ENCODE results near the gene TSPAN18. TPM values are rescaled to one million over a fixed set of nuclear protein-coding genes. Genes with fewer than 3 reads are reported as not detected.

The TSPAN18 gene
- total and polyA plus RNA-seq, 2 of the 8 experiments (the other 6 are each of a cell fraction or from before 2014, with no cell fraction given) = 5.2 to 10.2 TPM

DNA sequence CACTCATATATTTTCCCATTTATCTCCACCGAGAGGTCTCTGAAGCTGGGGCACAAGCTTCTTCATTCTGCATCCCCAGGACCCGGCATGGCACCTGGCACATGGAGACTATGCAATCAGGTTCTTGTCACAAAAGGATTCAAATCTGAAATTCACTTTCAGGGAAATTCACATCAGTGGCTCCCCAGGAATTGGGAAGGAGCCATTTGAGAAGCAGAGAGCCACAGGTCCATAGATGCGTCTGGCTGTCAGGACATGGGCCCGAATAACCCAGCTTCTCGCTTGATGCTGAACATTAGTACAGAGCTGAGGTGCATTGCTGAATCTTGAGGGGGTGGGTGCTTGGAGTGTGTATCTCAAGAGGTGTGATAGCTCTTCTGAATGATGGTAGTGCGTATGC is 82.5 kb downstream of the TSPAN18 start:
- H3K4ac ChIP-seq (replicated peaks; ENCODE audit: insufficient read length, low read depth, low read length) = no peak overlapping the region
- H3K9me3 ChIP-seq (ENCODE audit: insufficient read depth in 2 of 2, low read depth in 1 of 2, low read length in 1 of 2) = no peaks in the 10 kb centered on the region
- H3K56ac ChIP-seq (replicated peaks; ENCODE audit: insufficient read length, low read depth, low read length) = no peak overlapping the region
- H3K4me2 ChIP-seq (ENCODE audit: insufficient read depth in 1 of 2, low read depth in 2 of 2, low read length in 2 of 2) = no peak overlapping the region
- H2AFZ ChIP-seq (ENCODE audit: low read length) = no peak overlapping the region
- no peaks in the 10 kb centered on the region for H3K23me2 ChIP-seq (ENCODE audit: low read depth, low read length)
- H3K79me1 ChIP-seq (ENCODE audit: low read depth, low read length) = no peaks in the 10 kb centered on the region
- no peaks in the 10 kb centered on the region for H4K20me1 ChIP-seq (replicated peaks in 1 of 2; ENCODE audit: control insufficient read depth in 1 of 2, insufficient read depth in 2 of 2, low read length in 2 of 2)
- H3K9ac ChIP-seq (replicated peaks in 1 of 4; ENCODE audit: extremely low read depth in 1 of 4, low read depth in 3 of 4, low read length in 3 of 4) = no peak overlapping the region
- H4K8ac ChIP-seq (ENCODE audit: extremely low read depth, insufficient read depth, low read length) = no peak overlapping the region
- H2BK12ac ChIP-seq (ENCODE audit: low read depth, low read length) = no peak overlapping the region
- no peaks in the 10 kb centered on the region for H3K27me3 ChIP-seq (replicated peaks in 1 of 4; ENCODE audit: control insufficient read depth in 3 of 4, extremely low read depth in 1 of 4, insufficient read depth in 3 of 4, low read length in 3 of 4)
- no peak overlapping the region for H4K5ac ChIP-seq (ENCODE audit: insufficient read length, low read depth, low read length)
- no peak overlapping the region for H3K18ac ChIP-seq (ENCODE audit: extremely low read depth, low read length)
- H2BK20ac ChIP-seq (ENCODE audit: low read length) = no peak overlapping the region
- no peak overlapping the region for H3K4me3 ChIP-seq (ENCODE audit: extremely low read depth in 1 of 4, insufficient read depth in 2 of 4, low read depth in 3 of 4, low read length in 4 of 4)
- ChIA-PET CTCF (ENCODE audit: partially characterized antibody) (interaction anchor here (0.9 to 2.5 kb wide), 5 partner anchors 9 to 35 kb away, joined by 4 to 10 read pairs (median 5); no protein-coding TSS in a partner anchor), POLR2A (ENCODE audit: partially characterized antibody) (no interaction called here)
- H4K91ac ChIP-seq (replicated peaks; ENCODE audit: insufficient read length, low read length) = no peak overlapping the region
- 80% methylated on average over 6 of the region's 6 CpGs; no CpG with 5 or more reads in 1 of the 2 experiments for WGBS, 2 experiments (ENCODE audit: extremely low coverage in 1 of 2, insufficient coverage in 1 of 2, insufficient read length in 1 of 2, insufficient replicate concordance in 2 of 2, low coverage in 1 of 2, low lambda C conversion rate in 2 of 2, missing lambda C conversion rate in 1 of 2)
- H3K4me1 ChIP-seq (replicated peaks in 1 of 4; ENCODE audit: control insufficient read depth in 3 of 4, insufficient read depth in 4 of 4, low read length in 3 of 4) = peaks cover 0 to 12% (median 9%) of the 10 kb centered on the region in 4 experiments; a peak in 5 of 7 replicates
- H3K79me2 ChIP-seq (ENCODE audit: control insufficient read depth in 1 of 2, insufficient read depth in 2 of 2, low read length in 2 of 2) = no peaks in the 10 kb centered on the region
- H3K14ac ChIP-seq (ENCODE audit: insufficient read length) = no peak overlapping the region
- no peak for FAIRE-seq
- no peaks in the 10 kb centered on the region for H3K36me3 ChIP-seq (ENCODE audit: control insufficient read depth in 2 of 4, insufficient read depth in 4 of 4, low read length in 3 of 4)
- H2BK120ac ChIP-seq (replicated peaks; ENCODE audit: low read depth, low read length) = no peak overlapping the region
- no peak for DNase-seq (ENCODE audit: low read depth in 1 of 2, low spot score in 2 of 2)
- H3K27ac ChIP-seq (ENCODE audit: low read depth, low read length) = no peak overlapping the region
- no peak overlapping the region for H3K23ac ChIP-seq (ENCODE audit: insufficient read length)
- H2AK5ac ChIP-seq (ENCODE audit: low read depth, low read length) = no peak overlapping the region
- no peak overlapping the region for H2BK5ac ChIP-seq (ENCODE audit: low read depth, low read length)
- H2BK15ac ChIP-seq (ENCODE audit: low read length) = no peak overlapping the region
- TF ChIP-seq KDM4A (IDR thresholded peaks at IDR 0.05; ENCODE audit: low read depth, low read length, severe bottlenecking) = no peak
- TF ChIP-seq, protein P1, sequence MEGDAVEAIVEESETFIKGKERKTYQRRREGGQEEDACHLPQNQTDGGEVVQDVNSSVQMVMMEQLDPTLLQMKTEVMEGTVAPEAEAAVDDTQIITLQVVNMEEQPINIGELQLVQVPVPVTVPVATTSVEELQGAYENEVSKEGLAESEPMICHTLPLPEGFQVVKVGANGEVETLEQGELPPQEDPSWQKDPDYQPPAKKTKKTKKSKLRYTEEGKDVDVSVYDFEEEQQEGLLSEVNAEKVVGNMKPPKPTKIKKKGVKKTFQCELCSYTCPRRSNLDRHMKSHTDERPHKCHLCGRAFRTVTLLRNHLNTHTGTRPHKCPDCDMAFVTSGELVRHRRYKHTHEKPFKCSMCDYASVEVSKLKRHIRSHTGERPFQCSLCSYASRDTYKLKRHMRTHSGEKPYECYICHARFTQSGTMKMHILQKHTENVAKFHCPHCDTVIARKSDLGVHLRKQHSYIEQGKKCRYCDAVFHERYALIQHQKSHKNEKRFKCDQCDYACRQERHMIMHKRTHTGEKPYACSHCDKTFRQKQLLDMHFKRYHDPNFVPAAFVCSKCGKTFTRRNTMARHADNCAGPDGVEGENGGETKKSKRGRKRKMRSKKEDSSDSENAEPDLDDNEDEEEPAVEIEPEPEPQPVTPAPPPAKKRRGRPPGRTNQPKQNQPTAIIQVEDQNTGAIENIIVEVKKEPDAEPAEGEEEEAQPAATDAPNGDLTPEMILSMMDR (IDR thresholded peaks at IDR 0.05; ENCODE audit: control extremely low read depth in 1 of 3, insufficient read depth in 1 of 3, low read depth in 1 of 3, low read length in 3 of 3) = no peak
- no peak for TF ChIP-seq CHD1 (IDR thresholded peaks at IDR 0.05; ENCODE audit: low read depth, low read length)
- TF ChIP-seq RBBP5 (IDR thresholded peaks at IDR 0.05; ENCODE audit: borderline replicate concordance, low read depth, low read length) = no peak
- no peak for TF ChIP-seq TAF7 (optimal IDR thresholded peaks at IDR 0.05; ENCODE audit: borderline replicate concordance, low read depth, low read length)
- no peak for TF ChIP-seq PHF8 (conservative IDR thresholded peaks at IDR 0.05; ENCODE audit: low read depth, low read length)
- TF ChIP-seq MAFK (IDR thresholded peaks at IDR 0.05; ENCODE audit: low read depth, low read length) = no peak
- TF ChIP-seq CTBP2 (IDR thresholded peaks at IDR 0.05; ENCODE audit: borderline replicate concordance, insufficient read depth, insufficient read length, low read length) = no peak
- TF ChIP-seq, protein P2, sequence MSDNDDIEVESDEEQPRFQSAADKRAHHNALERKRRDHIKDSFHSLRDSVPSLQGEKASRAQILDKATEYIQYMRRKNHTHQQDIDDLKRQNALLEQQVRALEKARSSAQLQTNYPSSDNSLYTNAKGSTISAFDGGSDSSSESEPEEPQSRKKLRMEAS (IDR thresholded peaks at IDR 0.05) = no peak
- TF ChIP-seq SUZ12 (IDR thresholded peaks at IDR 0.05; ENCODE audit: low read length) = no peak
- no peak for TF ChIP-seq TEAD4 (IDR thresholded peaks at IDR 0.05; ENCODE audit: low read depth, low read length)
